HG03103 (cell line): Measurements from ENCODE around the gene WBP2.
"Not testable (repeated sequence)": the region's sequence is repeated elsewhere in the genome, so short reads cannot be mapped to it uniquely, and the experiment has no call there.

Experiments used
- ATAC-seq: cut with Tn5 transposase; IDR thresholded peaks from one replicate; pipeline ENCODE4 v1.9.1; 2021; ENCODE audit warnings: low read depth; ENCODE audit not compliant: unreplicated experiment

WBP2 gene

DNA sequence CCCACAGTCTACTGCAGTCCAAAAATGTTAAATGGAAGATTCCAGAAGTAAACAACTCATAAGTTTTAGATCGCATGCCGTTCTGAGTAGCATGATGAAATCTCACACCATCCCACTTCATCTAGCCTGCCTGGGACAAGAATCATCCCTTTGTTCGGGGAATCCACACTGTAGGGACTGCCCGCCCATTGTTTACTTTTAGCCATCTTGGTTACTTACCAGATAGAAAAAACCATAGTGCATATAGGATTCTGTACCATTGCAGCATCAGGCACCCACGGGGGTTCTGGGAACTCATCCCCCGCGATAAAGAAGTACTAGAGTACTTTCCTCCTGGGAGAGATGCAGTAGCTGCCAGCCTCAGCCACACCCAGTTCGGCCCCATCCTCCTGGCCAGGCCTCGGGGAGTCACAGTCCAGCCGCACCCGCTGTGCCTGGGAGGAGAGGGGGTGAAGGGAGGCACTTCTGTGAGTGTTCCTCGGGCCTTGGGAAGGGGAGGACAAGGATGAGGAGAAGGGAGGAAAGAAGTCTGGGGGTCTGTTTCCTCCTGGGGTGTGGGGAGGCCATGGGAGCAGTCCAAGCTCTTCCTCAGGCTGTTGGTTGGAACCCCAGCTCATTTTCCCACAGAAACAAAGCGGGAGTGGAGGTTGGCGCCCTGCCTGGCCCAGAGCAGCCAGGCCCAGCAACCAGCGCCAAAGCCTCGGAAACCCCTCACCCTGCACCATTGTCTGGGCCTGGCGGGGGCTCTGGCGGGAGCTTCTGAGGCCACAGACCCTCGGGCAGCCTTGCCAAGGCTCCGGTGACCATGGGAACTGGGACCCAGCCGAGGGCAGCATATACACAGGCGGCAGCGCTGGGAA lies 14.4 kb upstream of the WBP2 start:
- no peak for ATAC-seq

DNA sequence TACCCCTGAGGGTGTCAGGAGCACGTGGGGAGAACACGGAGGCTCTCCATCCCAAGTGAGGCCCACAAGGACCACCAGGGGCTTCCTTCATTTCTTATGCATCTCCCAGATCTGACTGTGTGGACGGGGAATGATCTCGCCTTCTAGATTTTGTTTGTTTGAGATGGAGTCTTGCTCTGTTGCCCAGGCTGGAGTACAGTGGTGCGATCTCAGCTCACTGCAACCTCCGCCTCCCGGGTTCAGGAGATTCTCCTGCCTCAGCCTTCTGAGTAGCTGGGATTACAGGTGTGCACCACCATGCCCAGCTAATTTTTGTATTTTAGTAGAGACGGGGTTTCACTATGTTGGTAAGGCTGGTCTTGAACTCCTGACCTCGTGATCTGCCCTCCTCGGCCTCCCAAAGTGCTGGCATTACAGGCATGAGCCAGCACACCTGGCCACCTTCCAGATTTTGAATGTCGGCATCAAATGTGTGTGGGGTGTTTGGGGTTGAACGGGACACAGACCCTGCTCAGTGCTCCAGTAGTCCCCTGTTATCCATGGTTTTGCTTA lies 13.7 kb upstream of the WBP2 start:
- ATAC-seq, result not testable (repeated sequence)

DNA sequence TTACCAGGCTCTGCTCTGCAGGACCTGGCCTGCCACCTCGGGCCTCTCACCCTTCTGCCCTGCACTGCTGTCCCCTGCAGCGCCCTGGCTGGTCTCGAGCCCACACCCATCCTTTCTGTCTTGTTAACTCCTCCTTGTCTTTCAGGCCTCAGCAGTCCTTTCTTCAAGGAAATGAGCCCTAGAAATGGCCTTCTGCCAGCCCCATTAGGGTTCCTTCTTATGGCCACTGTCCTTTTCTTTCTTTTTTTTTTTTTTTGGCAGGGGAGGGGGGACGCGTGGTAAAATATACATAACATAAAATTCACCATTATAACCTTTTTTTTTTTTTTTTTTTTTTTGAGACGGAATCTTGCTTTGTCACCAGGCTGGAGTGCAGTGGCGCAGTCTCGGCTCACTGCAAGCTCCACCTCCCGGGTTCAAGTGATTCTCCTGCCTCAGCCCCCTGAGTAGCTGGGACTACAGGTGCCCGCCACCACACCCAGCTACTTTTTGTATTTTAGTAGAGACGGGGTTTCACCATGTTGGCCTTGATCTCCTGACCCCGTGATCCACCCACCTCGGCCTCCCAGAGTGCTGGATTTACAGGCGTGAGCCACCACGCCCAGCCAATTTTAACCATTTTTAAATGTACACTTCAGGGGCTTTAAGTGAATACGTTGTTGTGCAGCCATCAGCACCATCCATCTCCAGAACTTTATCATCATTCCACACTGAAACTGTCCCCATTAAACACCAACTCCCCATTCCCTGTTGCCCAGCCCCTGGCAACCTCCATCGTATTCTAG lies 10.5 kb upstream of the WBP2 start:
- not testable (repeated sequence) for ATAC-seq

DNA sequence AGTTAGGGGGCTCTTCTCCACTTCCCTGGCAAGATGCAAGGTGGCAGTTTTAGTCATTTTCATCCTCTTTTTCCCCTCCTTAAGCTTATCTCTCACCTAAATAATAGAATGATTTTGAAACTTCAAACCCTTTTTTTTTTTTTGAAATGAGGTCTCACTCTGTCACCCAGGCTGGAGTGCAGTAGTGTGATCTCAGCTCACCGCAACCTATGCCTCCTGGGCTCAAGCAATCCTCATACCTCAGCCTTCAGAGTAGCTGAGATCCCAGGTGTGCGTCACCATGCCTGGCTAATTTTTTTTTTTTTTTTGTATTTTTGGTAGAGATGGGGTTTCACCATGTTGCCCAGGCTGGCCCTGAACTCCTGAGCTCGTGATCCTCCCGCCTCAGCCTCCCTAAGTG lies 9.8 kb upstream of the WBP2 start:
- not testable (repeated sequence) for ATAC-seq

DNA sequence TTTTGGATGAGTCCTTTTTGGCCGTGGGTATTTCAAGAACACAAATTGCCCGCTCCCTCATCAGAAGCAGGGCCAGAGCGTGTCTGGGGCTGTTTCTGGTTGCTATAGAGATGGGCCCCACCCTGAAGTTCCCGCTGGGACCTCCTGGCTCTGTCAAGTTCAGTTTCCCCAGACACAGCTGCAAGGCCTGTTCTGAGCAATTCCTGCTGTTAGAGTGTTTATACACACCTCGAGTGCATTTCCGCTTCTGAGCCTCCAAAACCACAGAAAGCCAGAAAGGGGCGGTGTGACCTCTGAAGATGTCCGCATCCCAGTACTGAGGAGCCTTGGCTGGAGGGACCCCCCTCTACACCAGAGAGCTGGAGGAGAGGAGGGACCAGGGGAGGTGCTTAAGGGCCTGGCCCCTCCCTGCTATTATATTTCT lies 9.3 kb upstream of the WBP2 start:
- ATAC-seq, result peak; percentile 82

DNA sequence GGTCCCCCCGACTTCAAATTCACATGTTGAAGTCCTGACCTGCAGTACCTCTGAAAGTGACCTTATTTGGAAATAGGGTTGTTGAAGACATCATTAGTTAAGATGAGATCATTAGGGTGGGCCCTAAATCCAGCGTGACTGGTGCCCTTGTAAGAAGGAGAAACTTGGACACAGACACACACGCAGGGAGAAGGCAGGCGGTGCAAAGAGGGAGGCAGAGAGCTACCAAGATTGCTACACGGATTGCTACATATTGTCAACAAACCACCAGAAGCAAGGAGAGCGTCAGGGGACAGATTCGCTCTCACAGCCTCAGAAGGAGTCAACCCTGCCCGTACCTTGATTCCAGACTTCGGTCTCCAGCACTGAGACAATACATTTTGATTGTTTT lies 6.8 kb upstream of the WBP2 start:
- ATAC-seq, result no peak

DNA sequence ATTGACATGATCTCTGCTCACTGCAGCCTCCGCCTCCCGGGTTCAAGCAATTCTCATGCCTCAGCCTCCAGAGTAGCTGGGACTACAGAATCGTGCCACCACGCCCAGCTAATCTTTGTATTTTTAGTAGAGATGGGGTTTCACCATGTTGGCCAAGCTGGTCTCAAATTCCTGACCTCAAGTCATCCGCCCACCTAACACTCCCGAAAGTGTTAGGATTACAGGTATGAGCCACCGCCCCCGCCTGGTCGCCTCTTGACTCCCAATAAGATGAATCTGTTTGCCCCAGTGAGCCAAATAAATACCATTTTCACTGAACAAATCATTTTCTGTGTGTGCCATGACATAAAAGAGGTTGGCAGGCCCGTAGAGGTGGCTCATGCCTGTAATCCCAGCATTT lies 4.2 kb upstream of the WBP2 start:
- ATAC-seq, result not testable (repeated sequence)

DNA sequence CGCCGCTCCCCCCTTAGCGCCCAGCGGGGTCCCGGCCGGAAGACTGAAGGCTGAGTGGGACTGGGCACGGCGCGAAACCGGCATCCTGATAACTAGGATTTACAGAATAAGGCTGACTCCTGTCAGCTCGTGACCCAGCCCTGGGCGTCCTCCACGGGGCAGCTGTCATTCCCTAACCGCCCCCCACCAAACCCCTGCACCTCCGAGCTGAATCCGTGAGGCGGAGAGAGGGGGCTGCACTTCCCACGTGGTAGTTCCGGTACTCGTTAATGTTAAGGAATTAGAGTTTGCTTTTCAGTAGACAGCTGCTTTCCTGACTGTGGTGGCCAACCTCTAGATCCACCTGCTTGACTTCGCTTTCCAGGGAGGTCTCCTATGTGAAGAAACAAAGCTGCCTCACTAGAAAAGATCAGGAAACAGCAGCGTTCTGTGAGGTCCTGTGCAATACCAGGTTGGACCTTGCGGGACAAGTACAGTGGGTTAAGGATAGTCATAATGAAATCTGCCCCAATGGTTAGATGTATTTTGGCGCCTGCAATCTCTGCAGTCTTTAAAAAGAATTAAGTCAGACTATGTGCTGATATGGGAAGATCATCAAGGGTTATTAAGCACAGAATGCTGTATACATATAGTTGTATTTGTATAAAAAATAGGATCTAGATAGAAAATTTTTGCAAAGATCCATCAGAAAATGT lies 1.1 kb upstream of the WBP2 start:
- ATAC-seq, result peak; percentile 15

DNA sequence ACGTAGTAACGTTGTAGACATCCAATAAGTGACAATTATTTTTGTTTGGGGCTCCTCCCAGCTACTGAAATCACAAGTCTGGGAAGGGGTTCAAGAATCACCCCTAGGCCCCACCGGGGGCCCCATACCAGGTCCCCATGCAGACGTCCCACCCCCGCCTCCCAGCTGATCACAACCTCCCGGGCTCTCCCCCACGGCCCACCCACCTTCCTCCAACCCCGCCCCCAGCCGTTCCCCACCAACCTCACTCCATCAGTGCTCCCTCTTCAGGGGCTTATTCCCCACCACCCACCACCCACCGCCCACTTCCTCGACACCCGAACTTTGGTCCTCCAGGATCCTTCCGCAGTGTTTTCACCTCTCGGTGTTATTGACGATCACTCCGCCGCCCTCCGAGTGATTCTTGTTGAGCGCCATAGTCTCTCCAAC lies 240 bp downstream of the WBP2 start:
- ATAC-seq, result no peak

DNA sequence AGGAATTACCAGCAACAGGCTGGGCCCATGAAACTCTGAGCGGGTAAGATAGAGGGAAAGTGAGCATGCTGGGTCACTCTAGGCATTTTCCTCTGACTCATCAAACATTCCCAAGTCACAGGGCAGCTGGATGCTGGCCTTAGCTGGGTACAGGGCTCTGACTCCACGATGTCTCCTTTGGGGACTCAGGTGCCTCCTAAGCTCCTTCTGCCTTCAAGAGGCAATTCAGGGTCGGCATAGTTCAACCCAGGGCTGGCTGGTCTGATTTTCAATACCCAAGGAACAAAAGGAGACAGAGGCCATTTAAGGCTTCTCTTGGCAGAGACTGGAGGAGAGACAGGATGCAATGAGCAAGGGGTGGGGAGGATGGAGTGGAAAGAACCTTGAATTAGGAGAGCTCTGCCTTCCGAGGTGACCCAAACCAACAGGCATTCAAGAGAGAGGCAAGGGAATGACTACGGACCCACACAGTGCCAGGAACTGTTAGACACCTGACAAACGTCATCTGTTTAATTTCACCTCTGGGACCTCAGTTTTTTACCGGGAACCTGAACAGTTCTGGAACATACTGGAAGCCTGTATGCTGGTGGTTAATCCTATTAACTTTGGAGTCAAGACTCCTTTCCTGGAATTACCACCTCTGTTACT lies 910 bp downstream of the WBP2 start:
- ATAC-seq, result no peak

DNA sequence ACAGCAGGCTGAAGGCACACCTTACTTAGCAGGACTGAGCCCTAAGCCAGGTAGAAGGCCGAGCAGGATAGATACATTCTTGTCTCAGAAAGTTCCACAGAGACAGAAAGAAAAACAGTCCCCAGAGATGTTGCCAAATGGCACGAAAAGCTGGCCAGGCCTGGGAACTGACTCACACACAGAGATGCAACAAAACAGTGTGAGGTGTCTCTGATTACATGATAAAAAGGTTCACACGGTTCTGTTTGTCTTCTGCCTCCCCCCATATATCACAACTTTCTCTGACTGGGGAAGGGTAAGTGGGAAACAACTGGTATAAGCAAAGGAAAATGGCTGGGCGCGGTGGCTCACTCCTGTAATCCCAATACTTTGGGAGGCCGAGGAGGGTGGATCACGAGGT lies 1.7 kb downstream of the WBP2 start:
- no peak for ATAC-seq

DNA sequence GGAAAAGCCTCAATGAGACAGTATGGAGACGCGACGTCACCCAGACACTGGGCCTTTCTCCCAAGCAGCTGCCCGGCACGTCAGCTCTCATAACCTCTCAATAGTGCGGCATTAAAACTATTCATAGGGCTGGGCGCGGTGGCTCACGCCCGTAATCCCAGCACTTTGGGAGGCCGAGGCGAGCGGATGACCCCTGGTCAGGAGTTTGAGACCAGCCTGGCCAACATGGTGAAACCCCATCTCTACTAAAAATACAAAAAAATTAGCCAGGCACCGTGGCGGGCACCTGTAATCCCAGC lies 3.5 kb downstream of the WBP2 start:
- ATAC-seq, result not testable (repeated sequence)

DNA sequence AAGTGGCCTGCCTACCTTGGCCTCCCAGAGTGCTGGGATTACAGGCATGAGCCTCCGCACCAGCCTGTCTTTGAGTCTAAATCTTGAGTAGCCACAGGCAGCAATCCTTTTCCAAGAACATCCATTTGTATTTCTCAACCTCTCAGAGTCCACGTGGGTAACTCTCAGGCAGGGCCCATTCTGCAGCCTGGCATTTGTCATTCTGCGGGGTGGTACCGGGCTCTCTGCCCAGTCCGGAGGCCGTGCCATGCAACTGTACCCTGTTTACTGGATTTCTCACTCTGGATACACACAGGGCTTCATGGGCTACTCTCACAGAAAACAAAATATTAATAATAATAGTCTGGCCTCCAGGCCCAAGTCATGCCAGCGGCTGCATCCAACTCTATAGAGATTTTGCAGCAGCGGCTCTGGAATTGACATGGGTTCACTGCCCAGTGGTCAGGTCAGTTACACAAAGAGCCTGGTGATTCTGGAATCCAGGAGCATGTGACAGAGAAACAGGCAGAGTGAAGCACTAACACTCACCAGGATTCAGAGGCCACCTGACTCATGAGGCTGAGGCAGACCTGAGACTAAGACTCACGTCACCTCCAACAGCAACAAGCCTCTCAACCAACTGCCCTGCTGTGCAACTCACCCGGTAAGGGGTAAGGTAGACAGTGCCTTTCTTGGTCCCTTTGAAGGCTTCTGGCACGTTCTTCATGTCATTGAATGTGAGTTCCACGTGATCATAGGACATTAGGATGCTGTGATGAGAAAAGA lies 4.0 kb downstream of the WBP2 start:
- no peak for ATAC-seq

DNA sequence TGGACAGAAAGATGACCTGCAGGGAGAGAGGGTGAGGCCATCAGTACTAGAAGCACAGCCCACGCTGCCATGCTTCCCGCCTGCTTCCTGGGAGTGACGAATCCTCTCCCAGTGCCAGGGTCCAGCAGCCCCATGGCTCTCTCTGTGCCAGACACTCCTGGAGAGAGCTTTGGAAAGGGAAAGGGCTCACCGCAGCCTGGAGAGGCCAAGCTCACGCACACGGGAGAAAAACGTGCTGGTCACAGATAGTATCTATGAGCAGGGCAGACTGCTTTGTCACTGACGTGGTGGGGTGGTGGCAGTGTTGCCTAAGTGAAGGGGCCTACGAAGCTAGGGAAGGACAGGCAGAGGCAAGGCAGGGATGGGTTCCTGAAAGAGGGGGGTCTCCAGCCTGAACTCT lies 5.4 kb downstream of the WBP2 start:
- no peak for ATAC-seq

DNA sequence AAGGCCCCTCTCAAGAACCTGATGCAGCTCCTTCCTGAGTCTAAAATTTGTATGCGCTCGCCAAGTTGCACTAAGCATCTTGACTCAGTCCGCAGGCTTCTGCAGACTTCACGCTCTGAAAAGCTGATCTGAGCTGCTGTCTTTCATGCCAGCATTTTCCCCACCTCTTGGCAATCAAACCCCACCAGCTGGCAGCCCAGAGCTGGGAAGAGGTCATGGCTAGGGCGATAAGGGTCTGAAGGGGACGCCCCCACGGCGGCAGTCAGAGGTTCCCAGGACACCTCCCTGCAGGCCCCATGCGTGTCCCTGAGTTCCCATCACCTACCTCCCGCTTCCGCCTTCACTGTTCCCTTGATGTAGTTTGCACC lies 5.9 kb downstream of the WBP2 start:
- no peak for ATAC-seq

DNA sequence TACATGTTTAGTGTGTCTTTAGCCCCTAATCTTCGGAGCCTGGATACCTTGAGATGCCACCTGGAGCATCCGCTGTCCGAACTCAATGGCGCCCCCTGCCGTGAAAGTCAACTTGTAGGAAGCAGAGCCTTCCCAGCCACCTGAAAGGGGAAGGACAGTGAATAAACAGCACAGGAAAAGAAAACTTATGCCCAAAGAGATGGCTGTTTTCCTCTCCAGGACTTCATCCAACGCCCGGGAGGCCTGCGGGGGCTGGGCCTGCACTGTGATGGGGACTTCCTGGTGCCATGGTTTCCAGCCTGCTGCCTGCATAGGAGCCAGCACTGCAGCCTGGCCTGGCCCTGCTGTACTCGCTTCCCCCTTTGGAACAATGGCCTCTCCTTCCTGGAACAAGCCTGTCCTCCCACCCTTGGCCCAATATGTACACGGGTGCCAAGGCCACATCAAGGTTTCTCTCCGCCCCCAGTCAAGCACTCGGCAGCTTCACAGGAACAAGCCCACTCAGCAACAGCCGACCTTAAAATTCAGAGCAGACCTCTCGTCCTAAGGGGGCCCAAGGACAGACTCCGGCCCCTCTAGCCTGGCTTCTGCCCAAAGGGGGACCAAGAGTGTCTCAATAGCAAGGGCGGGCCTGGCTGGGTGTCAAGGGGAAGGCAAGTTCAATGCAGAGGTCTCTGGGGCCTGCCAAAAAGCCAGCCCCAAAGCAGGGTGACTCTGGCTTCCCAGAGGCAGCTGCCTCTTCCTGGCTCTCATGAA lies 6.4 kb downstream of the WBP2 start:
- no peak for ATAC-seq

DNA sequence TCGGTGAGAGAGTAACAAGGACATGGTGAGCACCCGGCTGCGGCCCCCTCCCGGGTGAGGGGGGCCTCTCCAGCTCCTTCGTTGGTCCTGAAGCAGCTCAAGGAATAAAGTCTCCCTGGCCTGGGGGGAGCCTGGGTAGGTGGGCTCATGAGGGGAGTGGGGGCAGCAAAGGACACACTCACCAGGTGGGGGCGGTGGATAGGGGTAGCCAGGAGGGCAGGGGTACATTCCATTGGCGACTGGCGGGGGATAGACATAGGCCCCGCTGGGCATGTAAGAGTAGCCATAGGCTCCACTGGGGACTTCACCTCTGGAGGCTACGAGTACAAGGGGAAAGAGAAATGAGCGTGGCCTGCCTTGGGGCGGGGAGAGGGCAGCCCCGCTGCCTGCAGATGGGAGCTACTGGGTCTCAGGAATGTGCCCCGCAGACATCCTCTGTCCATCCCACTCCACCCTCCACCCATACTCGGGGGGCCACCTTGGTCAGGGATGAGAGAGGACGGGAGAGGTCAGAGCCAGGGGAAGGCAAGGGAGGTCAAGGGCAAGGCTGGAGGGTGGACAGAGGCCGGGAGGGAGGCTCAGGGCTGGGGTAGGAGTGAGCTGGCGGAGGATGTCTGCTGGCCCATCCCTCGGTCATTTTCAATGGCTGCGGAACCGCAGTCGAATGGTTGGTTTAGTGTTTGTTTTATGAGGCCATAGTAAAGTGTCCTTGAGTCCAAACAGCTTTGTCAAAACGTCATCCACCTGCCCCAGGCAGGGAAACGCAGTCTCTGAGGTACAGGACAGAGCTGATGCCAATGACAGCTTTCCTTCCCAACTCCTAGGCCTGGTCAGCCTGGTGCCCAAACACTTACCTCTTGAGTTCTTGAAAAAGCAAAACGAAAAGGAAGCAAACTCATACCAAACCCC lies 7.3 kb downstream of the WBP2 start:
- ATAC-seq, result no peak
